HepG2 (cell line): ENCODE measurements around the gene FANCD2.

ENCODE experiments used
- ATF3 ChIP-seq: sonication (generic); formaldehyde crosslinking; IDR thresholded peaks from 2 replicates; pipeline ENCODE4 v1.4.0; 2020; ENCODE audit warnings: missing genetic modification reagents
- HNRNPUL1 ChIP-seq: fragments of 200-400 bp; formaldehyde crosslinking; IDR thresholded peaks from 2 replicates; pipeline ENCODE4 v1.6.1; 2017; ENCODE audit warnings: low read depth, mild to moderate bottlenecking, low read length, moderate library complexity
- JUNB ChIP-seq: sonication (generic); formaldehyde crosslinking; IDR thresholded peaks from 2 replicates; pipeline ENCODE4 v1.8.0; 2022; ENCODE audit warnings: missing genetic modification reagents, mild to moderate bottlenecking, borderline replicate concordance
- PAX8 ChIP-seq: sonication (generic); formaldehyde crosslinking; IDR thresholded peaks from 2 replicates; pipeline ENCODE4 v1.8.0; 2022; ENCODE audit warnings: mild to moderate bottlenecking, missing genetic modification reagents, borderline replicate concordance
- SIN3A ChIP-seq: IDR thresholded peaks from 2 replicates; pipeline ENCODE4 v1.6.1; 2011; ENCODE audit warnings: low read depth, mild to moderate bottlenecking, control low read depth, low read length, borderline replicate concordance
- SP1 ChIP-seq, 2 experiments: fragments of 450-650 bp in 1 of 2; sonication (generic) in 1 of 2; formaldehyde crosslinking in 1 of 2; IDR thresholded peaks; 2 replicates each; pipeline versions ENCODE4 v1.4.0 to v1.6.1; 2016 to 2020; ENCODE audit warnings: missing genetic modification reagents in 1 of 2
- ZFP1 ChIP-seq: IDR thresholded peaks from 2 replicates; pipeline ENCODE4 v1.6.1; 2016
- ZMYM3 ChIP-seq: sonication (generic); formaldehyde crosslinking; IDR thresholded peaks from 2 replicates; pipeline ENCODE4 v1.5.1; 2020; ENCODE audit warnings: mild to moderate bottlenecking, missing genetic modification reagents
- ZNF251 ChIP-seq: sonication (generic); formaldehyde crosslinking; IDR thresholded peaks from 2 replicates; pipeline ENCODE4 v1.9.0; 2021; ENCODE audit warnings: mild to moderate bottlenecking, missing genetic modification reagents
- TF ChIP-seq, protein P1 (sequence below): sonication (generic); formaldehyde crosslinking; IDR thresholded peaks from 2 replicates; pipeline ENCODE4 v1.8.1; 2023; ENCODE audit warnings: mild to moderate bottlenecking, inconsistent platforms, moderate library complexity, missing genetic modification reagents, borderline replicate concordance
- TF ChIP-seq, protein P2 (sequence below): sonication (generic); formaldehyde crosslinking; IDR thresholded peaks from 2 replicates; pipeline ENCODE4 v1.5.0; 2020; ENCODE audit warnings: missing genetic modification reagents
- TF ChIP-seq, protein P3 (sequence below): sonication (generic); formaldehyde crosslinking; IDR thresholded peaks from 2 replicates; pipeline ENCODE4 v1.4.0; 2020; ENCODE audit warnings: missing genetic modification reagents, borderline replicate concordance

GRCh38 chr3:9986230-9986725, 40.0 kb upstream of the FANCD2 start:
- no peak for TF ChIP-seq PAX8 (CRISPR knock-in tag)
- TF ChIP-seq JUNB (CRISPR knock-in tag): no peak
- TF ChIP-seq ATF3: no peak
- no peak for TF ChIP-seq SP1 (IDR thresholded peaks at IDR 0.05)
- TF ChIP-seq SP1 (CRISPR knock-in tag; IDR thresholded peaks at IDR 0.05): no peak
- TF ChIP-seq, protein P1, sequence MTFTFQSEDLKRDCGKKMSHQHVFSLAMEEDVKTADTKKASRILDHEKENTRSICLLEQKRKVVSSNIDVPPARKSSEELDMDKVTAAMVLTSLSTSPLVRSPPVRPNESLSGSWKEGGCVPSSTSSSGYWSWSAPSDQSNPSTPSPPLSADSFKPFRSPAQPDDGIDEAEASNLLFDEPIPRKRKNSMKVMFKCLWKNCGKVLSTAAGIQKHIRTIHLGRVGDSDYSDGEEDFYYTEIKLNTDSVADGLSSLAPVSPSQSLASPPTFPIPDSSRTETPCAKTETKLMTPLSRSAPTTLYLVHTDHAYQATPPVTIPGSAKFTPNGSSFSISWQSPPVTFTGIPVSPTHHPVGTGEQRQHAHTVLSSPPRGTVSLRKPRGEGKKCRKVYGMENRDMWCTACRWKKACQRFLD (CRISPR knock-in tag): no peak
- TF ChIP-seq HNRNPUL1: no peak
- TF ChIP-seq, protein P2, sequence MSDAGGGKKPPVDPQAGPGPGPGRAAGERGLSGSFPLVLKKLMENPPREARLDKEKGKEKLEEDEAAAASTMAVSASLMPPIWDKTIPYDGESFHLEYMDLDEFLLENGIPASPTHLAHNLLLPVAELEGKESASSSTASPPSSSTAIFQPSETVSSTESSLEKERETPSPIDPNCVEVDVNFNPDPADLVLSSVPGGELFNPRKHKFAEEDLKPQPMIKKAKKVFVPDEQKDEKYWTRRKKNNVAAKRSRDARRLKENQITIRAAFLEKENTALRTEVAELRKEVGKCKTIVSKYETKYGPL (CRISPR knock-in tag): no peak
- no peak for TF ChIP-seq ZFP1 (CRISPR knock-in tag)
- no peak for TF ChIP-seq SIN3A
- TF ChIP-seq, protein P3, sequence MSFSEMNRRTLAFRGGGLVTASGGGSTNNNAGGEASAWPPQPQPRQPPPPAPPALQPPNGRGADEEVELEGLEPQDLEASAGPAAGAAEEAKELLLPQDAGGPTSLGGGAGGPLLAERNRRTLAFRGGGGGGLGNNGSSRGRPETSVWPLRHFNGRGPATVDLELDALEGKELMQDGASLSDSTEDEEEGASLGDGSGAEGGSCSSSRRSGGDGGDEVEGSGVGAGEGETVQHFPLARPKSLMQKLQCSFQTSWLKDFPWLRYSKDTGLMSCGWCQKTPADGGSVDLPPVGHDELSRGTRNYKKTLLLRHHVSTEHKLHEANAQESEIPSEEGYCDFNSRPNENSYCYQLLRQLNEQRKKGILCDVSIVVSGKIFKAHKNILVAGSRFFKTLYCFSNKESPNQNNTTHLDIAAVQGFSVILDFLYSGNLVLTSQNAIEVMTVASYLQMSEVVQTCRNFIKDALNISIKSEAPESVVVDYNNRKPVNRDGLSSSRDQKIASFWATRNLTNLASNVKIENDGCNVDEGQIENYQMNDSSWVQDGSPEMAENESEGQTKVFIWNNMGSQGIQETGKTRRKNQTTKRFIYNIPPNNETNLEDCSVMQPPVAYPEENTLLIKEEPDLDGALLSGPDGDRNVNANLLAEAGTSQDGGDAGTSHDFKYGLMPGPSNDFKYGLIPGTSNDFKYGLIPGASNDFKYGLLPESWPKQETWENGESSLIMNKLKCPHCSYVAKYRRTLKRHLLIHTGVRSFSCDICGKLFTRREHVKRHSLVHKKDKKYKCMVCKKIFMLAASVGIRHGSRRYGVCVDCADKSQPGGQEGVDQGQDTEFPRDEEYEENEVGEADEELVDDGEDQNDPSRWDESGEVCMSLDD (CRISPR knock-in tag): no peak
- TF ChIP-seq ZNF251 (CRISPR knock-in tag): no peak
- TF ChIP-seq ZMYM3 (CRISPR knock-in tag): no peak
